ENCODE results near the gene CORIN. TPM values are rescaled to one million over a fixed set of nuclear protein-coding genes. Genes with fewer than 3 reads are reported as not detected.

Gene CORIN
- total and polyA plus RNA-seq, 2 of the 13 experiments (the other 11 are each of a cell fraction or from before 2014, with no cell fraction given): 0.84 to 1.2 TPM

DNA sequence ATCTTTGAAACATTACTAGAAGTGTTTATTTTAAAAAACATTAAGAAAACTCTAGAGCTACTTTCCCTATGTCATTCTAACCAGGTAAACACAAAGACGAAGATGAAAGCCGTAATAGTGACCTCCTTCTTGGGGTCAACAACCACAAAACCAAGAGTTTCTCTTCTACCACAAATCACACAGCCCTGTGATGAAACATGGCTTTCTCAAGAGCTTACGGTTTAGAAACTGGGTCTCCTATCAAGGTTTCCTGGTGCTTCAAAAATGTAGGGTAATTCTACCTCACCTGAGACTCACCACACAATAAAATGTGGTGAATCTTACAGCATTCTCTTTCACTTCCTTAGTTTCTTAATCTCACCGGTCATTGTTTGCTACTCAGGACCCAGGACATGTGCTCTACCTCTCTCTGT is 50.9 kb downstream of the CORIN start (continued):
- TF ChIP-seq, protein P1, sequence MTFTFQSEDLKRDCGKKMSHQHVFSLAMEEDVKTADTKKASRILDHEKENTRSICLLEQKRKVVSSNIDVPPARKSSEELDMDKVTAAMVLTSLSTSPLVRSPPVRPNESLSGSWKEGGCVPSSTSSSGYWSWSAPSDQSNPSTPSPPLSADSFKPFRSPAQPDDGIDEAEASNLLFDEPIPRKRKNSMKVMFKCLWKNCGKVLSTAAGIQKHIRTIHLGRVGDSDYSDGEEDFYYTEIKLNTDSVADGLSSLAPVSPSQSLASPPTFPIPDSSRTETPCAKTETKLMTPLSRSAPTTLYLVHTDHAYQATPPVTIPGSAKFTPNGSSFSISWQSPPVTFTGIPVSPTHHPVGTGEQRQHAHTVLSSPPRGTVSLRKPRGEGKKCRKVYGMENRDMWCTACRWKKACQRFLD (CRISPR knock-in tag; IDR thresholded peaks at IDR 0.05; ENCODE audit: borderline replicate concordance): no peak
- TF ChIP-seq, protein P2, sequence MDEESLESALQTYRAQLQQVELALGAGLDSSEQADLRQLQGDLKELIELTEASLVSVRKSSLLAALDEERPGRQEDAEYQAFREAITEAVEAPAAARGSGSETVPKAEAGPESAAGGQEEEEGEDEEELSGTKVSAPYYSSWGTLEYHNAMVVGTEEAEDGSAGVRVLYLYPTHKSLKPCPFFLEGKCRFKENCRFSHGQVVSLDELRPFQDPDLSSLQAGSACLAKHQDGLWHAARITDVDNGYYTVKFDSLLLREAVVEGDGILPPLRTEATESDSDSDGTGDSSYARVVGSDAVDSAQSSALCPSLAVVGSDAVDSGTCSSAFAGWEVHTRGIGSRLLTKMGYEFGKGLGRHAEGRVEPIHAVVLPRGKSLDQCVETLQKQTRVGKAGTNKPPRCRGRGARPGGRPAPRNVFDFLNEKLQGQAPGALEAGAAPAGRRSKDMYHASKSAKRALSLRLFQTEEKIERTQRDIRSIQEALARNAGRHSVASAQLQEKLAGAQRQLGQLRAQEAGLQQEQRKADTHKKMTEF (CRISPR knock-in tag; IDR thresholded peaks at IDR 0.05): 0 out of 2 replicates have a peak, but pooled peaks have one; percentile 31
- peak; percentile 32; the same call in 1 of the 2 replicates for TF ChIP-seq CEBPB (IDR thresholded peaks at IDR 0.05; ENCODE audit: borderline replicate concordance, low read depth, low read length)
- 0 out of 2 replicates have a peak, but pooled peaks have one; percentile 24 for TF ChIP-seq NR2C2 (CRISPR knock-in tag; IDR thresholded peaks at IDR 0.05; ENCODE audit: borderline replicate concordance)
- TF ChIP-seq ZNF230 (CRISPR knock-in tag; IDR thresholded peaks at IDR 0.05): no peak
- TF ChIP-seq ZNF281 (CRISPR knock-in tag; IDR thresholded peaks at IDR 0.05; ENCODE audit: borderline replicate concordance): no peak
- TF ChIP-seq NR2F6 (IDR thresholded peaks at IDR 0.05): peak; percentile 94
- TF ChIP-seq NR2F6 (CRISPR knock-in tag; IDR thresholded peaks at IDR 0.05): peak; percentile 51; the same call in 1 of the 2 replicates
- no peak for TF ChIP-seq ZFP37 (CRISPR knock-in tag; IDR thresholded peaks at IDR 0.05; ENCODE audit: borderline replicate concordance)
- TF ChIP-seq ZBTB10 (CRISPR knock-in tag; IDR thresholded peaks at IDR 0.05; ENCODE audit: borderline replicate concordance): no peak
- TF ChIP-seq GFI1 (CRISPR knock-in tag; IDR thresholded peaks at IDR 0.05; ENCODE audit: borderline replicate concordance): 0 out of 2 replicates have a peak, but pooled peaks have one; percentile 29
- TF ChIP-seq MZF1 (CRISPR knock-in tag; IDR thresholded peaks at IDR 0.05; ENCODE audit: borderline replicate concordance): no peak
- TF ChIP-seq RARA (CRISPR knock-in tag; IDR thresholded peaks at IDR 0.05): peak; percentile 50
- TF ChIP-seq ZNF678 (CRISPR knock-in tag; IDR thresholded peaks at IDR 0.05): no peak
- no peak for TF ChIP-seq CENPX (CRISPR knock-in tag; IDR thresholded peaks at IDR 0.05)
- peak; percentile 26 to 86; a peak in 3 of 4 replicates for TF ChIP-seq NR2F1 (CRISPR knock-in tag; IDR thresholded peaks at IDR 0.05)
- TF ChIP-seq CREM (IDR thresholded peaks at IDR 0.05): peak; percentile 83; the same call in 1 of the 2 replicates
- no peak for TF ChIP-seq CREM (CRISPR knock-in tag; IDR thresholded peaks at IDR 0.05)
- TF ChIP-seq SPEN (CRISPR knock-in tag; IDR thresholded peaks at IDR 0.05; ENCODE audit: low read depth): no peak
- TF ChIP-seq FOXA3 (CRISPR knock-in tag; IDR thresholded peaks at IDR 0.05): peak; percentile 68
- TF ChIP-seq ZNF598 (CRISPR knock-in tag; IDR thresholded peaks at IDR 0.05; ENCODE audit: borderline replicate concordance): no peak
- TF ChIP-seq, protein P3, sequence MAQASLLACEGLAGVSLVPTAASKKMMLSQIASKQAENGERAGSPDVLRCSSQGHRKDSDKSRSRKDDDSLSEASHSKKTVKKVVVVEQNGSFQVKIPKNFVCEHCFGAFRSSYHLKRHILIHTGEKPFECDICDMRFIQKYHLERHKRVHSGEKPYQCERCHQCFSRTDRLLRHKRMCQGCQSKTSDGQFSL (CRISPR knock-in tag; IDR thresholded peaks at IDR 0.05): no peak
- no peak for TF ChIP-seq ZNF547 (CRISPR knock-in tag; IDR thresholded peaks at IDR 0.05)

Data from HepG2 (cell line).